C4-2B (cell line): Measurements from ENCODE around the gene ADD3.

Experiments used
- H3K27ac ChIP-seq: fragments of 450-650 bp; 2 replicates; pipeline ENCODE4 v1.5.1; 2017
- ZFX ChIP-seq: fragments of 450-650 bp; IDR thresholded peaks from 2 replicates; pipeline ENCODE4 v1.6.1; 2017
- TF ChIP-seq, protein P1 (sequence below): fragments of 450-650 bp; conservative IDR thresholded peaks from 2 replicates; pipeline ENCODE4 v1.5.1; 2017; ENCODE audit warnings: mild to moderate bottlenecking

The ADD3 gene

DNA sequence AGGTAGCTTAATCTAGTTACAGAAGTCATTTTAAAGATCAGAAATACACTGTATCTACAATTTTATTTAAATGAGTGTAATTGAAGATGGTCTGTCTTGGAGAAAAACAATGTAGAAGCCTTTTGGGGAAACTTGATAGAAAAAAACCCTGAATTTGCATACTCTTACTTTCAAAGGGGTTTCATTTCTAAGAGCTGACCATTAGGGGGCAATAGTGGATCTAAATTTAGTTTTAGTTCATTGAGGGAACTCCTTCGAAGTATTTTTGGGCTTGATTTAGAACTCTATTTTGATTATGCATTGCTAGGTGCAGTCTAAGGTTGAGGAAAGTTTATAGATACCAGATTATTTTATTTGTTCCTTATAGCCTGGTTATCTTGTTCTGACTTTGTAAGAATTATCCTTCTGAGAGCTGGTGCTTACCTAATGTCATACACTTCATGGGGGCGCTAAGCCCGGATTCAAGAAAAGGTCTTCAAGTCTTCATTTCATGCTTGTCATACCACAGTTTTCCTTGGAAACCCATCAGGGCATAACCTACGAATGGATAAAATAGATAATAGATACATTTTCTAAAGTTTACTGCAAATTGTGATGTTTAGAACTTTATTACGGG is 130.5 kb downstream of the ADD3 start:
- TF ChIP-seq ZFX = no peak
- TF ChIP-seq, protein P1, sequence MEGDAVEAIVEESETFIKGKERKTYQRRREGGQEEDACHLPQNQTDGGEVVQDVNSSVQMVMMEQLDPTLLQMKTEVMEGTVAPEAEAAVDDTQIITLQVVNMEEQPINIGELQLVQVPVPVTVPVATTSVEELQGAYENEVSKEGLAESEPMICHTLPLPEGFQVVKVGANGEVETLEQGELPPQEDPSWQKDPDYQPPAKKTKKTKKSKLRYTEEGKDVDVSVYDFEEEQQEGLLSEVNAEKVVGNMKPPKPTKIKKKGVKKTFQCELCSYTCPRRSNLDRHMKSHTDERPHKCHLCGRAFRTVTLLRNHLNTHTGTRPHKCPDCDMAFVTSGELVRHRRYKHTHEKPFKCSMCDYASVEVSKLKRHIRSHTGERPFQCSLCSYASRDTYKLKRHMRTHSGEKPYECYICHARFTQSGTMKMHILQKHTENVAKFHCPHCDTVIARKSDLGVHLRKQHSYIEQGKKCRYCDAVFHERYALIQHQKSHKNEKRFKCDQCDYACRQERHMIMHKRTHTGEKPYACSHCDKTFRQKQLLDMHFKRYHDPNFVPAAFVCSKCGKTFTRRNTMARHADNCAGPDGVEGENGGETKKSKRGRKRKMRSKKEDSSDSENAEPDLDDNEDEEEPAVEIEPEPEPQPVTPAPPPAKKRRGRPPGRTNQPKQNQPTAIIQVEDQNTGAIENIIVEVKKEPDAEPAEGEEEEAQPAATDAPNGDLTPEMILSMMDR = peak; percentile 77
- no peak overlapping the region for H3K27ac ChIP-seq

DNA sequence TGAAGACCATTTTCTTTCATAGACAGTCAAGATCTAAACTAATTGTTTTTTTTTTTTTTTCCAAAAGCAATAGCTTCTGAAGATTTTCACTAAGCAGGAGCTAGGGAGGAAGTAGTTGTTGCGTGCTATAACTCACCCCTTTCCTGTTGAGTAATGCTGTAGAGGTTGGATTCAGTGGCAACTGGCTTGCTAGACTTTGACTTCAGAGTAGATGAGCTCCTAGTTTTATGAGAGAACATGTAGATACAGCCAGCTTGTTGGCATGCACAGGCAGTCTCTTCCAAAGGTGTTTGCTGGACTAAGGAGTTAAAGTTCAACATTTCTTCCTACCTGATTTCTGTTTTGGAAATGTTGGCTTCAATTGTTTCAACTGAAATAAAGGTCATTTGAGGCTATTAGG is 133.4 kb downstream of the ADD3 start:
- no peak overlapping the region for H3K27ac ChIP-seq
- TF ChIP-seq, protein P1 = no peak
- no peak for TF ChIP-seq ZFX

DNA sequence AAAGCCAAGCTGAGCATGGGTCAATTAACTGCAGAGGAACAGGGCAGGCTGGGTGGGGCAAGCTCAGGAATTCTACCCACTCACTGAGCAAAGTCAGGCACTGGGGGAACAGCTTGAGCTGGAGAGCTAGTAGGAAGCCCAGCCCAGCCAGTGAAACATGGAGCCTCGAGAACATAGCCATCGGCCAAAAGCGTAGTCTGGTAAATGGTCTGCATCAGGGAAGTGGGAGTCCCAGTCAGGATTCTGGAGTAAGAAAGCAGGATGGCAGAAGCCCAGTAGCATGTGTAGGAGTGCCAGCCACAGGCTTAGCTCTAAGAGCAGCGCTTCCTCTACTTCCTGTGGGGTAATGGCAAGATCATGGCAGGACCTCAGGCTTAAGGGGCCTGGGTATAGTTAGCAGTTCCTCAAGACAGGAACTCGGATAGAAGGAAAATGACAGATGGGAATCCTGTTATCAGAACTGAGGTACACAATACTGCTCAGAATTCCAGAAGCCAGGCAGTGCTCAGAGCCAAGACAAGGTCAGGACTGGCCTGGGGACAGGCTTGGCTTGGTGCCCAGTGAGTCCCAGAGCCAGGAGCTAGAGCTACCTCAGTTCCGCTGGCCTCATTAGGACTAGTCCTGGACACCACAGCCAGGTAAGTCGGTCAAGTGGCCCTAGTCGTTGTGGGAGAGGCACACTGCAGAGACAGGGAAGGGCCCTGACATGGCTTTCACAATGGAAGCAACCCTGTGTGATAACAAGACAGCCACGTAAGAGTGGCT is 134.3 kb downstream of the ADD3 start:
- no peak for TF ChIP-seq ZFX
- TF ChIP-seq, protein P1 = no peak
- no peak overlapping the region for H3K27ac ChIP-seq

DNA sequence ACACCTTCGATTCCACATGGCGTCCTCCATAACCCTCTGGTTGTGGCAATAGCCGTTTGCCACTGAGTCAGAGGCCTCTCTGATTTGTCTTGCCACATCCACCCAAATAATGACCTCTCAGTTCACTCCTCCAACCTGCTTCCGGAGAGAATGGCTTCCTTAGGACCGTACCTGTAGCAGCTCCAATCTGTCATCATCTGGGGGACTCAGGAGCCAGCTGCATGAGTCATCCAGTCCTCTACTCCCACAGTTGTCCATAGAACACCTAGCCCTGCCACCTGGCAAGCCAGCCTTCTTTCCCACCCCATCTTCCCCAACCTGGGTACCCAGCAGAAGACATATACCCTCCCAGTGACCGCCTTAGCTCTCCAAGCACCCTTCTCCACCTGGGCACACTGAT is 135.2 kb downstream of the ADD3 start:
- no peak for TF ChIP-seq ZFX
- TF ChIP-seq, protein P1 = no peak
- H3K27ac ChIP-seq = no peak overlapping the region

DNA sequence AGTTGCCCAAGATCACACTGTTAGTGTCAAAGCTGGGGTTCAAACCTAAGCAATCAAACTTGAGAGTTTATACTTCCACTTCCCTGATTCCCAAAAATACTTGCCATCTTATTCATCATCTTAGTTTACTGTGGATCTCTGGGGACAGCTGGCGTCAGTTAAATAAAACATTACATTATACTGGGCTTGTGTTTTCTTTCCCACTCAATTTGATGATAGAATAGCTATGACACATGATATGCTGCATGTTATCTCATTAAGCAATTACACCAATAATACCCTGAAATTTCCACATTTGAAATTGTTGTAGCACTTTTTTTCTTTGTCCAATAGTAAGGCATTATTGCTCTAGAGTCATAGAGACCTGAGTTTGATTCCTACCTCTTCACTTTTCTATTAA is 136.7 kb downstream of the ADD3 start:
- H3K27ac ChIP-seq = no peak overlapping the region
- TF ChIP-seq, protein P1 = no peak
- no peak for TF ChIP-seq ZFX

DNA sequence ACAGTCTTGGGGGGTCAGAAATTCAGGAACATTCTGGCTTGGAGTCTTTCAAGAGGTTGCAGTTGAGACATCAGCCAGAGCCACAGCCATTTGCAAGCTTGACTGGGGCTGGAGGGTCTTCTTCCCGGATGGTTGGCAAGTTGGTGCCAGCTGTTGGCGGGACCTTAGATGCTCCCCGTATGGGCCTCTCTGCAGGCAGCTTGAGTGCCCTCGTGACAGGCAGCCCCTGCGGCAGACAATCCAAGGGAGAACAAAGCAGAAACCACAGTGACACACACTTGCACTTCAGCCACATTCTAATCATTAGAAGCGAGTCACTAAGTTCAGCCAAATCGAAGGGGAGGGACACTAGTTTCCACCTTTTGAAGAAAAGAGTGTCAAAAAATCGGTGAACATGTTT is 140.2 kb downstream of the ADD3 start:
- no peak overlapping the region for H3K27ac ChIP-seq
- TF ChIP-seq ZFX = no peak
- TF ChIP-seq, protein P1 = no peak

DNA sequence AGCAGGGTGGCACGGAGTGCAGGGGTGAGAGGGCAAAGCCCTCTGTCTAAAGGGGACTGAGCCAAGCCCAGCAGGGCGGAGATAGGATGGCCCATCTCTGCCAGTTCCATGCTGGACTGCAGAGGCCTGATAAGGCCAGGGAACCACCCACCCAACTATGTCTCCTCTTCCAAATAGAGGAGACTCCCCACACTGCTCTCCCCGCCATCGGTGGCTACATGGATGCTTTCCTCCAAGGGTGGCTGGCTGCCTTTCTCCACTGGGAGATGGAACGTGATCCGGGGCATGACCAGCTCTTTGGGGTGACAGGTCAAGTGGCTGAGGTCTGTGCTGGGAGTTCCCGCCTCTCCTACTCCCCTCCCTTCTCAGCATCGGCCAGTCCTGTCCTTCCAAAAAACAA is 141.5 kb downstream of the ADD3 start:
- TF ChIP-seq, protein P1 = no peak
- TF ChIP-seq ZFX = no peak
- no peak overlapping the region for H3K27ac ChIP-seq
